K562 (cell line): ENCODE results near the gene PGPEP1. TPM values are rescaled to one million over a fixed set of nuclear protein-coding genes. Genes with fewer than 3 reads are reported as not detected.

Source experiments
- ATAC-seq: fragments of 200-7000 bp; cut with Tn5 transposase; 3 replicates; pipeline ENCODE4 v1.9.1; 2020; ENCODE audit warnings: moderate library complexity
- BruUV-seq: library from RNA; stranded (reverse); fragments of 400-500 nt; replicated peaks from 2 replicates; lab custom pipeline; 2021; lab: Mats Ljungman, UMichigan
- CTCF ChIA-PET: fragments of 300-600 bp; formaldehyde crosslinking; extraction: SDS; loops from one replicate; lab custom pipeline; 2021; ENCODE audit warnings: low intra/inter-chr PET ratio; lab: Yijun Ruan, JAX
- POLR2A ChIA-PET: fragments of 300-600, 350-650 bp; sonication (Branson Sonifier 250); formaldehyde crosslinking; extraction: SDS; loops from one replicate; lab custom pipeline; 2021; ENCODE audit warnings: antibody characterized with exemption, inconsistent platforms; lab: Yijun Ruan, JAX
- DNase-seq, 4 experiments: peaks; one replicate each; pipeline versions ENCODE4 v3.0.0 to v3.0.0-alpha.2; 2011 to 2018; ENCODE audit warnings: low spot score in 3 of 4, mixed read lengths in 3 of 4; ENCODE audit errors: extremely low read depth in 1 of 4
- FAIRE-seq: peaks from 2 replicates; lab custom pipeline; 2011; peaks lifted over from hg19 to GRCh38; lab: Jason Lieb, UNC
- H2AFZ ChIP-seq: 2 replicates; pipeline ENCODE4 v1.6.0; 2011; ENCODE audit warnings: low read depth, low read length, control low read depth, inconsistent platforms
- H3K27ac ChIP-seq: fragments of 200-600 bp; 3 replicates; pipeline ENCODE4 v1.8.0; 2011; ENCODE audit warnings: low read depth, mild to moderate bottlenecking, control low read depth, inconsistent platforms, low read length, moderate library complexity, mixed read lengths; ENCODE audit errors: extremely low read depth
- H3K27me3 ChIP-seq, 2 experiments: fragments of 300-600 bp in 1 of 2; 2 replicates in 1 of 2; 3 replicates in 1 of 2; pipeline versions ENCODE4 v1.6.0 to v1.8.0; 2011; ENCODE audit warnings: inconsistent platforms in 2 of 2, low read length in 2 of 2, mild to moderate bottlenecking in 1 of 2, mixed read lengths in 1 of 2, moderate library complexity in 1 of 2; ENCODE audit not compliant: control insufficient read depth in 2 of 2, insufficient read depth in 2 of 2
- H3K36me3 ChIP-seq: fragments of 300-600 bp; 3 replicates; pipeline ENCODE4 v1.8.0; 2011; ENCODE audit warnings: mild to moderate bottlenecking, low read length, inconsistent platforms; ENCODE audit not compliant: control insufficient read depth, insufficient read depth
- H3K4me1 ChIP-seq, 2 experiments: fragments of 200-600 bp in 1 of 2; replicated peaks in 1 of 2; 2 replicates in 1 of 2; 3 replicates in 1 of 2; pipeline versions ENCODE4 v1.5.1 to v1.8.0; 2011; ENCODE audit warnings: inconsistent platforms in 2 of 2, low read length in 2 of 2, mild to moderate bottlenecking in 1 of 2, mixed read lengths in 1 of 2, moderate library complexity in 1 of 2; ENCODE audit not compliant: control insufficient read depth in 2 of 2, insufficient read depth in 2 of 2
- H3K4me2 ChIP-seq: 2 replicates; pipeline ENCODE4 v1.6.1; 2011; ENCODE audit warnings: low read length, control low read depth, inconsistent platforms, mixed read lengths; ENCODE audit not compliant: insufficient read depth
- H3K4me3 ChIP-seq: fragments of 200-600 bp; sonication (generic), shearing (Covaris generic); 2 replicates; pipeline ENCODE4 v1.5.1; 2016; ENCODE audit warnings: control low read depth, inconsistent platforms
- H3K79me2 ChIP-seq: fragments of 200-600 bp; 3 replicates; pipeline ENCODE4 v1.8.0; 2011; ENCODE audit warnings: low read length, inconsistent platforms; ENCODE audit not compliant: control insufficient read depth, insufficient read depth
- H3K9ac ChIP-seq, 2 experiments: 2 replicates each; pipeline versions ENCODE4 v1.6.0 to v1.6.1; 2011; ENCODE audit warnings: low read depth in 2 of 2, low read length in 2 of 2, control low read depth in 1 of 2, inconsistent platforms in 1 of 2, mild to moderate bottlenecking in 1 of 2, mixed read lengths in 1 of 2; ENCODE audit not compliant: insufficient read depth in 1 of 2
- H3K9me1 ChIP-seq: one replicate; pipeline ENCODE4 v1.6.0; 2011; ENCODE audit warnings: inconsistent platforms, mild to moderate bottlenecking, low read length, moderate library complexity; ENCODE audit not compliant: control insufficient read depth, insufficient read depth
- H3K9me3 ChIP-seq: replicated peaks from 2 replicates; pipeline ENCODE4 v1.5.1; 2011; ENCODE audit warnings: low read depth, low read length, inconsistent platforms; ENCODE audit not compliant: control insufficient read depth, insufficient read depth
- H4K20me1 ChIP-seq: replicated peaks from 2 replicates; pipeline ENCODE4 v1.6.1; 2011; ENCODE audit warnings: low read length, inconsistent platforms, mixed read lengths; ENCODE audit not compliant: control insufficient read depth, insufficient read depth
- CREB3 ChIP-seq: fragments of 450-650 bp; conservative IDR thresholded peaks from 2 replicates; pipeline ENCODE4 v1.6.1; 2016; ENCODE audit warnings: missing genetic modification characterization, low read depth, mild to moderate bottlenecking, missing compliant biosample characterization, moderate library complexity
- PTTG1 ChIP-seq: fragments of 450-650 bp; IDR thresholded peaks from 2 replicates; pipeline ENCODE4 v1.6.1; 2016; ENCODE audit warnings: low read depth, mild to moderate bottlenecking, missing genetic modification characterization, missing compliant biosample characterization
- RBFOX2 ChIP-seq: fragments of 200-400 bp; formaldehyde crosslinking; IDR thresholded peaks from 2 replicates; pipeline ENCODE4 v1.6.1; 2017; ENCODE audit warnings: low read depth, mild to moderate bottlenecking, low read length, moderate library complexity
- SIRT6 ChIP-seq: IDR thresholded peaks from one replicate; pipeline ENCODE4 v1.6.1; 2012; ENCODE audit warnings: low read depth, mild to moderate bottlenecking, control low read depth, inconsistent platforms, low read length, moderate library complexity
- STAG1 ChIP-seq: sonication (generic); formaldehyde crosslinking; IDR thresholded peaks from 2 replicates; pipeline ENCODE4 v1.5.0; 2020; ENCODE audit warnings: missing genetic modification reagents, borderline replicate concordance
- TCF7 ChIP-seq: sonication (generic); IDR thresholded peaks from 2 replicates; pipeline ENCODE4 v1.6.1; 2016; ENCODE audit warnings: antibody characterized with exemption, borderline replicate concordance
- TEAD1 ChIP-seq, 2 experiments: fragments of 450-650 bp in 1 of 2; sonication (generic) in 1 of 2; formaldehyde crosslinking; IDR thresholded peaks; 2 replicates each; pipeline versions ENCODE4 v1.4.0 to v1.8.0; 2020 to 2022; ENCODE audit warnings: mild to moderate bottlenecking in 2 of 2, missing genetic modification reagents in 1 of 2
- ZNF354B ChIP-seq: fragments of 250-450 bp; sonication (Bioruptor Pico); IDR thresholded peaks from 2 replicates; pipeline ENCODE4 v1.4.0; 2020
- WGBS: fragments of 100-300 bp; shearing (Covaris generic); methylation state at CpG from one replicate; pipeline ENCODE4 v1.1.6; 2016; ENCODE audit warnings: low coverage, mixed read lengths; ENCODE audit not compliant: insufficient coverage; ENCODE audit errors: missing lambda C conversion rate; 5-methylcytosine and 5-hydroxymethylcytosine counted together
- in situ Hi-C: fragments of 300-500 bp; cut with MboI; formaldehyde crosslinking; loops from 4 replicates; pipeline ENCODE4 v1.15.0; 2018; ENCODE audit warnings: inconsistent platforms, mixed read lengths
- intact Hi-C: fragments of 100-400 bp; cut with micrococcal nuclease; formaldehyde crosslinking; loops from 2 replicates; pipeline ENCODE4 v1.14.2; 2022
- polyA plus RNA-seq, 8 experiments: library from polyadenylated mRNA; depleted of rRNA in 4 of 8; stranded (reverse) in 5 of 8; unstranded in 3 of 8; fragments of >200 nt; fragmentation: Nextera tagmentation in 2 of 8; fragmentation: Illumina TruSeq in 1 of 8; extraction: Ambion mirVana in 2 of 8; extraction: Trizol in 1 of 8; gene quantifications; 2 replicates each; pipeline versions ENCODE4 v1.2.1 to v1.2.3, GENCODE V29; 2011 to 2014; ENCODE audit warnings: inconsistent platforms in 1 of 8, missing spikeins in 1 of 8
- total RNA-seq, 7 experiments: library from RNA; depleted of rRNA in 6 of 7; stranded (reverse); fragments of >200 nt in 6 of 7; fragmentation: Illumina TruSeq in 2 of 7; extraction: Trizol in 2 of 7; gene quantifications; 2 replicates each; pipeline versions ENCODE4 v1.2.1 to v1.2.3, GENCODE V29; 2011 to 2021; ENCODE audit warnings: low replicate concordance in 1 of 7
- TF ChIP-seq, protein P1 (sequence below): fragments of 250-450 bp; sonication (Bioruptor Pico); IDR thresholded peaks from 2 replicates; pipeline ENCODE4 v1.8.0; 2021; ENCODE audit warnings: mild to moderate bottlenecking, moderate library complexity
- TF ChIP-seq, protein P2 (sequence below): fragments of 450-650 bp; IDR thresholded peaks from 2 replicates; pipeline ENCODE4 v1.6.1; 2016; ENCODE audit warnings: missing biosample characterization, missing genetic modification characterization

The PGPEP1 gene
- total and polyA plus RNA-seq, 9 of the 15 experiments (the other 6 are each of a cell fraction or from before 2014, with no cell fraction given), result 10.0 to 69.6 (median 33.5) TPM

- H3K9me3 ChIP-seq, result no peaks in the 10 kb centered on the region
- H3K9ac ChIP-seq, result peak overlapping the region in 1 of 2 experiments; percentile 39; a peak in 1 of 4 replicates
- FAIRE-seq (no peak), DNase-seq (no peak), ATAC-seq (no peak)
- ChIA-PET CTCF (no interaction called here), POLR2A (interaction anchor here (0.6 to 1.5 kb wide), 3 partner anchors 14 to 116 kb away, joined by 3 to 4 read pairs (median 3); no protein-coding TSS in a partner anchor)
- H3K4me1 ChIP-seq, result peaks cover 12 to 29% of the 10 kb centered on the region in 2 experiments
- in situ Hi-C loops, result no loop called here
- H3K4me3 ChIP-seq, result no peak overlapping the region
- TF ChIP-seq SIRT6 (no peak), TCF7 (no peak)
- H3K27ac ChIP-seq, result no peak overlapping the region
- H3K9me1 ChIP-seq, result no peaks in the 10 kb centered on the region
- intact Hi-C loops, result no loop called here
- H2AFZ ChIP-seq, result no peak overlapping the region
- H3K36me3 ChIP-seq, result peaks cover 14% of the 10 kb centered on the region; the same call in 2 of the 3 replicates
- 82% methylated on average over 7 of the region's 7 CpGs for WGBS
- H3K27me3 ChIP-seq, result no peaks in the 10 kb centered on the region
- H3K79me2 ChIP-seq, result peaks cover 4% of the 10 kb centered on the region
- no TSS peak for BruUV-seq
- no peak overlapping the region for H3K4me2 ChIP-seq
- peaks cover 9% of the 10 kb centered on the region for H4K20me1 ChIP-seq
Measured at GRCh38 chr19:18393836-18394235, 53.4 kb downstream of the PGPEP1 start.

DNA sequence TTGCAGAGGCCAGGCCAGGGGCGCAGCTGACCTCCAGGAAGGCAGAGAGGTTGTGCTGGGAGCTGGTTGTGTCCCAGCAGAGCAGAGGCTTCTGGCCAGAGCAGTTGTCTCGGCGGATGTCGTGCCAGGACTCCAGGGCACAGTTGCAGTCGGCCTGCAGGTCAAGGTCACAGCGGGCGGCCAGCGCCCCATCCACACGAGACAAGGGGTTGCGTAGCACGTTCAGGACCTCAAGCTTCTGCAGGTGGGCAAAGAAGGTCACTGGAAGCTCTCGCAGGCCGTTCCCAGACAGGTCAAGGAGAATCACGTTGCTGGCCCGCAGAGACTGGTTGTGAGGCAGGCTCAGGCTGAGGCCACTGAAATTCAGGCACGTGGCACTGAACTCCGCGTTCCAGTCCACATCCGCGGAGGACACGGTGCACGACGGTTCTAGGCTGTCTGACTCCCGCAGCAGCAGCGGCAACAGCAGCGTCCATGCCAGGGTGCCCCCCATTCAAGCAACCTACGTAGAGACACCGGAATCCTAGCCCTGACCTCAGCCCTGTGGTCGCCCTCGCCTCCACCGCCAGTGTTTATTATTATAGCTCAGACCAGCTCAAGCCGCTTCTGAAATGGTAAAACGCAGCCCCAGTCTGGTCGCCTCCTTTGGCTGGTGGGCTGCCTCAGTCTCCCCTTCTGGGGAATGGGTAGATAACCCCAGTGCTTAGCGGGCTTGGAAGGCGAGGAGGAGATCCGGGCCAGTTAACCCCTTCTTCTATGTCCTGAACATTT lies 56.3 kb downstream of the PGPEP1 start:
- H3K79me2 ChIP-seq, result no peaks in the 10 kb centered on the region
- no peaks in the 10 kb centered on the region for H3K27me3 ChIP-seq
- DNase-seq (no peak), ATAC-seq (no peak), FAIRE-seq (no peak)
- peak overlapping the region in 1 of 2 experiments; percentile 82; a peak in 2 of 4 replicates for H3K9ac ChIP-seq
- H3K9me3 ChIP-seq, result no peaks in the 10 kb centered on the region
- intact Hi-C loops (no loop called here), in situ Hi-C loops (no loop called here)
- no peaks in the 10 kb centered on the region for H3K9me1 ChIP-seq
- H4K20me1 ChIP-seq, result no peaks in the 10 kb centered on the region
- peak overlapping the region; percentile 74; the same call in 1 of the 2 replicates for H3K4me2 ChIP-seq
- H3K27ac ChIP-seq, result no peak overlapping the region
- POLR2A ChIA-PET, result interaction anchor here (0.7 to 2.5 kb wide), 3 partner anchors 8 to 111 kb away, joined by 3 to 28 read pairs (median 5); partner anchors contain the start of gene GDF15
- H3K36me3 ChIP-seq, result no peaks in the 10 kb centered on the region
- no TSS peak for BruUV-seq
- peak overlapping the region; percentile 78; the same call in 1 of the 2 replicates for H2AFZ ChIP-seq
- peak overlapping the region; percentile 27; the same call in 1 of the 2 replicates for H3K4me3 ChIP-seq
- peaks cover 12 to 25% of the 10 kb centered on the region in 2 experiments for H3K4me1 ChIP-seq
- 62% methylated on average over 34 of the region's 37 CpGs for WGBS
- CTCF ChIA-PET, result no interaction called here
- TF ChIP-seq STAG1 (CRISPR knock-in tag) (no peak), ZNF354B (CRISPR knock-in tag) (no peak), RBFOX2 (no peak; the same call in 1 of the 2 replicates), CREB3 (no peak), TEAD1 (CRISPR knock-in tag; IDR thresholded peaks at IDR 0.05) (no peak), PTTG1 (tag) (no peak)
- TF ChIP-seq, protein P1, sequence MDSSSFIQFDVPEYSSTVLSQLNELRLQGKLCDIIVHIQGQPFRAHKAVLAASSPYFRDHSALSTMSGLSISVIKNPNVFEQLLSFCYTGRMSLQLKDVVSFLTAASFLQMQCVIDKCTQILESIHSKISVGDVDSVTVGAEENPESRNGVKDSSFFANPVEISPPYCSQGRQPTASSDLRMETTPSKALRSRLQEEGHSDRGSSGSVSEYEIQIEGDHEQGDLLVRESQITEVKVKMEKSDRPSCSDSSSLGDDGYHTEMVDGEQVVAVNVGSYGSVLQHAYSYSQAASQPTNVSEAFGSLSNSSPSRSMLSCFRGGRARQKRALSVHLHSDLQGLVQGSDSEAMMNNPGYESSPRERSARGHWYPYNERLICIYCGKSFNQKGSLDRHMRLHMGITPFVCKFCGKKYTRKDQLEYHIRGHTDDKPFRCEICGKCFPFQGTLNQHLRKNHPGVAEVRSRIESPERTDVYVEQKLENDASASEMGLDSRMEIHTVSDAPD (CRISPR knock-in tag), result no peak
- TF ChIP-seq, protein P2, sequence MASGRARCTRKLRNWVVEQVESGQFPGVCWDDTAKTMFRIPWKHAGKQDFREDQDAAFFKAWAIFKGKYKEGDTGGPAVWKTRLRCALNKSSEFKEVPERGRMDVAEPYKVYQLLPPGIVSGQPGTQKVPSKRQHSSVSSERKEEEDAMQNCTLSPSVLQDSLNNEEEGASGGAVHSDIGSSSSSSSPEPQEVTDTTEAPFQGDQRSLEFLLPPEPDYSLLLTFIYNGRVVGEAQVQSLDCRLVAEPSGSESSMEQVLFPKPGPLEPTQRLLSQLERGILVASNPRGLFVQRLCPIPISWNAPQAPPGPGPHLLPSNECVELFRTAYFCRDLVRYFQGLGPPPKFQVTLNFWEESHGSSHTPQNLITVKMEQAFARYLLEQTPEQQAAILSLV (tag), result no peak
